Omental fat pad (tissue), 4 donors: ENCODE data around the gene EPC2. TPM values are rescaled to one million over a fixed set of nuclear protein-coding genes. Genes with fewer than 3 reads are reported as not detected.

Source experiments
- ATAC-seq: fragments of 150-250 bp; one replicate; pipeline ENCODE4 v1.9.1; 2016; ENCODE audit warnings: mild to moderate bottlenecking, moderate library complexity; ENCODE audit not compliant: low FRiP score
- DNase-seq: peaks from one replicate; pipeline ENCODE4 v3.0.0-alpha.2; 2019; ENCODE audit warnings: low spot score
- CTCF ChIP-seq, 3 donors: fragments of 450-650 bp; IDR thresholded peaks; one replicate each; pipeline ENCODE4 v1.5.1; 2016 to 2017; ENCODE audit warnings: antibody characterized with exemption in 3 of 3, mild to moderate bottlenecking in 3 of 3, moderate library complexity in 2 of 3
- total RNA-seq, 4 donors: library from RNA; depleted of rRNA; stranded (reverse); fragments of >200 nt; gene quantifications; one replicate each; pipeline ENCODE4 v1.1.0, GENCODE V29; 2016

EPC2 gene
- total RNA-seq, 4 donors from 2014 or later, result 23.2 to 36.9 (median 28.7) TPM

DNA sequence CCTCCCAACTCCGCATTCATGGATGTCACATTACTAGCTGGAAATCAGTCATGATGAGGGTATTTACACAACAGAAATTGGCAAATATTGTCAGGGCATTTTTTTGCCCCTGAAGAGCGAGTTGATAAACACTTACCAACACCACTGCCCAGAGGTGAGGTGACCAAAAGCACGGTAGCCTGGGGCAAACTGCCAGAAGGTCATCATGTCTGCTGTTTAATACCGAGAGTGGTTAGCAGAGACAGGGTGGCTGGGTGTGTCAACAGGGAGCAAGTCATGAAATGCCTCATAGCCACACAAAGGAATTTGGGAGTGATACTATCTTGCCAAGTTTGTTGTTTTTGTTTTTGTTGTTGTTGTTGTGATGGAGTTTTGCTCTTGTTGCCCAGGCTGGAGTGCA is 37.0 kb upstream of the EPC2 start:
- DNase-seq, result no peak
- TF ChIP-seq CTCF (IDR thresholded peaks at IDR 0.05), result no peak
- ATAC-seq, result no peak

DNA sequence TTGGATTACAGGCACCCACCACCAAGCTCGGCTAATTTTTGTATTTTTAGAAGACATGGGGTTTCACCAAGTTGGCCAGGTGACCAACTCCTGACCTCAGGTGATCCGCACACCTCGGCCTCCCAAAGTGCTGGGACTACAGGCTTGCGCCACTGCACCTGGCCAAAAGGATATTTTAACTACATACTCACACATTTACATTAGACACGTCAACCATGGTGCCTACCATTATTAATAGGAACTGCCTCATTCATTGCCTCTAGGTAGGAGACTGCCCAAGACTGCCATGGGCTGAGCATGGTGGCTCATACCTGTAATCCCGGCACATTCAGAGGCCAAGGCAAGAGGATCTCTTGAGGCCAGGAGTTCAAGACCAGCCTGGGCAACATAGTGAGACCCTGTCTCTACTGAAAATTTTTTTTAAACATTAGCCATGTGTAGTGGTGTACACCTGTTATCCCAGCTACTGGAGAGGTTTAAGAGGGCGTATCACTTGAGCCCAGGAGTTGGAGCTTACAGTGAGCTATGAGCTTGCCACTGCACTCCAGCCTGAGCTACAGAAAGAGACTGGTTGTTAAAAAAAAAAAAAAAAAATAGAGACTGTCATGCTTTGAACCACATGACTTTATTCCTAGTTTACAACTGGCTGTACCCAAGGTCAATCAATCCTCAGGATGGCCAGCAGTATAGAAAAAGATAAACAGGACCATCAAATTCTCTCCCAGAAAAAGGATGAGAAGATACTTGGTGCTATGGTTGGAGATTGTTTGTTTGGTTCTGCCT is 31.1 kb upstream of the EPC2 start:
- ATAC-seq (no peak), DNase-seq (no peak)
- no peak for TF ChIP-seq CTCF (IDR thresholded peaks at IDR 0.05)

DNA sequence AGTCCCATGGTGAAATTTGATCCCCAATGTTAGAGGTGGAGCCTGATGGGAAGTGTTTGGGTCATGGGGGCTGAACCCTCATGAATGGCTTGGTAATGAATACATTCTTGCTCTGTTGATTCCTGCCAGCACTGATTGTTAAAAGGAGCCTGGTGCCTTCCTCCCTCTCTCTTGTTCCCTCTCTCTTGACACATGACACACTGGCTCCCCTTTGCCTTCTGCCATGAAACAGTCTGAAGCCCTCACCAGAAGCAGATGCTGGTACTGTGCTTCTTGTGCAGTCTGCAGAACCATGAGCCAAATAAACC is 30.6 kb upstream of the EPC2 start:
- ATAC-seq, result no peak
- no peak for DNase-seq
- no peak for TF ChIP-seq CTCF (IDR thresholded peaks at IDR 0.05)

- DNase-seq, result no peak
- ATAC-seq, result peak; percentile 63
- no peak for TF ChIP-seq CTCF (IDR thresholded peaks at IDR 0.05)
These were observed 30.1 kb upstream of the EPC2 start for GRCh38 chr2:148614322-148615049.

DNA sequence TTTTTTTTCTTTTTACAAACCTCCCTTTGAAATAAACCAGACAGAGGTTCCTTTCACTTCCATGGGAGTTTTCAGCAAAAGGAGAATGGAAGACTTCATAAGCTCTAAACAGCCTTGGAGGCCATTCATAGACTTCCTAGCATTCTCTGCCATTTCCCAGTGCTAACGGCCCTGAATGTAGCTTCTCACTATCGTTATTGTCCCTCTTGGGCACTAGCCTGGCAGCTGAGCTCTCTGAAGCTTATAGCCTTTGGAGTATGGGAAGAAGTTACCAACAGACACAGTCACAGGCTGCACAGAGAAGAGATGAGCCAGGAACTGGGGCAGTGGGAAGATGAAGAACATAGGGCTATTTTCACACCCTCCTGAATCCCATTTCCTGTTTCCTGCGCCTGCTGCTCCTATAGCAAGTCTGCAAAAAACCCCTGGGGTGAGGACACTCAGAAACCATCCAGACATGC is 29.1 kb upstream of the EPC2 start:
- TF ChIP-seq CTCF (IDR thresholded peaks at IDR 0.05), result no peak
- ATAC-seq, result no peak
- DNase-seq, result no peak

DNA sequence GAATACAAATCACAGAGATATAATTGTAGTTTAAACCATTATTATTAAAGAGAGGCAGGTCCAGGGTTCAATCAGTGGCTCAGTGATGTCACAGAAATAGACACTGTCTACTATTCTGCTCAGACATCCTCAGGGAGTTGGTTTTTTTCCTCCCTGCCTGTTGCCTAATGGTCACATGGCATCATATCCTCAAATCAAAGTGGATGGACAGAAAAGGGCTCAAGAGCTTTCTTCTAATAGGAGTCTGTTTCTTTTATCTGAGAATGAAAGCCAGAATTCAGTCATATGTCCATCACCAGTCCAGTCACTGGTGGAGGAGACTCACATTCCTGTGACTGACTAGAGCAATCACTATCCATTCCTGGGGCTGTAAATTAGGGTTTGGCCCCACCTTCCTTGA is 27.9 kb upstream of the EPC2 start:
- ATAC-seq (no peak), DNase-seq (no peak)
- TF ChIP-seq CTCF (IDR thresholded peaks at IDR 0.05), result no peak

DNA sequence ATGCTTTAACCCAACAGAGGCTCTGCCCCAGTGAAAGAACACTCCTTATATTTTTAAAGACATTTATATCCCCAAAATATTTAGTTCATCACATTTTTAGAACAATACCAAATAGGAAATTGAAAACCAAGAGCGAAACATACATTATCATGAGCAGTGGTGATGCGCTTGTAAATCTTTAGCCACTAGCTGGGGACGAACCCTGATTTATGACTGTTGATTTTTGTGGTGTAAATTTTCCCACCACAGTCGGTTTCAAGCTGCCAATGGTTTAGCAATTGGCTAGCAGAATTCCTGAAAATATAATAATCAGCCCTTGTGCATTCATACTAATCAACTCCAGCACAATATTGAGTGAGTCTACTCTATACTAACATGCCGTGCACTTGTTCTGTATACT is 27.3 kb upstream of the EPC2 start:
- DNase-seq, result no peak
- TF ChIP-seq CTCF (IDR thresholded peaks at IDR 0.05), result no peak
- no peak for ATAC-seq
